RPMI8226 (cell line): ENCODE data around the gene AQP5.

Experiments
- DNase-seq: peaks from one replicate; pipeline ENCODE4 v3.0.0-alpha.2; 2015

The AQP5 gene

GRCh38 chr12:49932533-49933130 lies 29.0 kb upstream of the AQP5 start:
- no peak for DNase-seq

- no peak for DNase-seq
Measured at GRCh38 chr12:49933796-49934195, 27.9 kb upstream of the AQP5 start.

- DNase-seq, result no peak
Measured at GRCh38 chr12:49934505-49934904, 27.2 kb upstream of the AQP5 start.

GRCh38 chr12:49936925-49937324 lies 24.7 kb upstream of the AQP5 start:
- DNase-seq, result no peak

- DNase-seq, result no peak
Measured at GRCh38 chr12:49937639-49938300, 23.9 kb upstream of the AQP5 start.

- no peak for DNase-seq
Measured at GRCh38 chr12:49939307-49939706, 22.4 kb upstream of the AQP5 start.

GRCh38 chr12:49939707-49940106 lies 22.0 kb upstream of the AQP5 start:
- DNase-seq, result no peak

GRCh38 chr12:49941556-49942511 lies 19.8 kb upstream of the AQP5 start:
- DNase-seq, result no peak

GRCh38 chr12:49942512-49942893 lies 19.2 kb upstream of the AQP5 start:
- no peak for DNase-seq

GRCh38 chr12:49942921-49943624 lies 18.6 kb upstream of the AQP5 start:
- peak; percentile 34 for DNase-seq

- no peak for DNase-seq
Measured at GRCh38 chr12:49943625-49943960, 18.1 kb upstream of the AQP5 start.

GRCh38 chr12:49944046-49944445 lies 17.6 kb upstream of the AQP5 start:
- DNase-seq, result no peak

- no peak for DNase-seq
Measured at GRCh38 chr12:49944718-49945117, 17.0 kb upstream of the AQP5 start.

GRCh38 chr12:49945394-49946080 lies 16.1 kb upstream of the AQP5 start:
- peak; percentile 80 for DNase-seq

- DNase-seq, result no peak
Measured at GRCh38 chr12:49946086-49946485, 15.6 kb upstream of the AQP5 start.

- DNase-seq, result no peak
Measured at GRCh38 chr12:49946497-49946896, 15.2 kb upstream of the AQP5 start.

- DNase-seq, result no peak
Measured at GRCh38 chr12:49947593-49948226, 14.0 kb upstream of the AQP5 start.

GRCh38 chr12:49948866-49949845 lies 12.5 kb upstream of the AQP5 start:
- DNase-seq, result no peak

- DNase-seq, result no peak
Measured at GRCh38 chr12:49949866-49950265, 11.8 kb upstream of the AQP5 start.

GRCh38 chr12:49950273-49951251 lies 11.1 kb upstream of the AQP5 start, which contains the start of gene AQP2:
TSS of gene AQP2 (plus strand) at chr12:49950737. CDS start at chr12:49950831, 94 bp downstream.
- DNase-seq, result no peak
